ENCODE results near the gene C10orf120.

GRCh38 chr10:122656308-122656705 is 43.3 kb downstream of the C10orf120 start:
- TF ChIP-seq CTCF (IDR thresholded peaks at IDR 0.05) (no peak), EP300 (IDR thresholded peaks at IDR 0.05) (no peak), POLR2A (IDR thresholded peaks at IDR 0.05) (no peak)

All from suprapubic skin (tissue), 3 donors.